ENCODE measurements around the gene ITIH2. TPM values are rescaled to one million over a fixed set of nuclear protein-coding genes. Genes with fewer than 3 reads are reported as not detected.
A peak's percentile ranks its signal among the peaks of the same experiment; 100 is the strongest.
"Not testable (repeated sequence)": the region's sequence is repeated elsewhere in the genome, so short reads cannot be mapped to it uniquely, and the experiment has no call there.

Gene ITIH2
- total RNA-seq, 1 experiment from 2014 or later = not detected

DNA sequence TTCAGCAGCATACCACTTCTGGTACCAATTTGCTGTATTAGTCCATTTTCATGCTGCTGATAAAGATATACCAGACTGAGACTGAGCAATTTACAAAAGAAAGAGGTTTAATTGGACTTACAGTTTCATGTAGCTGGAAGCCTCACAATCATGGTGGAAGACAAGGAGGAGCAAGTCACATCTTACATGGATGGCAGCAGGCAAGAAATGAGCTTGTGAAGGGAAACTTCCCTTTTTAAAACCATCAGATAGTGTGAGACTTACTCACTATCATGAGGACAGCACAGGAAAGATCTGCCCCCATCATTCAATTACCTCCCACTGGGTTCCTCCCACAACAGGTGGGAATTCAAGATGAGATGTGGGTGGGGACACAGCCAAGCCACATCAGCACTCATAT is 9.9 kb upstream of the ITIH2 start:
- DNase-seq (ENCODE audit: low read depth) = not testable (repeated sequence)

DNA sequence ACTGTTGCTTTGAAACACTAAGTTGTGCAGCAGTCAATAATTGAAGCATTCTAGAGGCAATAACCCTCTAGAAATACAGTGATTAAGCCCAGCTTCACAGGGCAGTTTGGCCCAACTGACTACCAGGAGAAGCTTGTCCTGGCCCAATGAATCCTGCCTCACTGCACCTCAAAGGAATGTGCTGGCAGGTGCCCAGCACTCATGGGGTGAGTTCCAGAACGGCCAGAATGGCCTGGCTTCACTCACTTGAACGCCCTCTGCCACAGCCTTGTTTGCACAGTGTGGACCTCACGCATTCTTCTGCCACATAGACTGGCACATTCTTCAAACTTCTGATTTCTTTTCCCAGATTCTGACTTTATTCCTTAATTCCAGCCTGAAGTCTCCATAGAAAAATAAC is 6.6 kb upstream of the ITIH2 start:
- DNase-seq (ENCODE audit: low read depth) = peak; percentile 52

DNA sequence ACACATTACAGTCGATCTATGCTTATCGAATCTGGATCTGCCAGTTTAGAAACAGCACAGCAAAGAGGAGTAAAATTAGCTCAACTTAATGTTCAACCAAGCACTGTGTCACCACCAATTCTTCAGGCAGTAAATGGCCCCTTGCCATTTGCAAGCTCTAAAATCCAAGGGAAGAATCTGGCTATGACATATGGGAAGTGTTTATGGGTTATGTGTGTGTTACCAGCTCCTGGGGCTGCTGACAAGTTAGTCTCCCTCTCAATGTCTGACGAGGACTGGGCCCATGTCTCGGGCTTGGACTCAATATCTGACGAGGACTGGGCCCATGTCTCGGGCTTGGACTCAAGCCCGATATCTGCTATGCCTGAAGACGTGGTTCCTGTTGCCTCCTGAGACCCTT is 5.7 kb upstream of the ITIH2 start:
- no peak for DNase-seq (ENCODE audit: low read depth)

DNA sequence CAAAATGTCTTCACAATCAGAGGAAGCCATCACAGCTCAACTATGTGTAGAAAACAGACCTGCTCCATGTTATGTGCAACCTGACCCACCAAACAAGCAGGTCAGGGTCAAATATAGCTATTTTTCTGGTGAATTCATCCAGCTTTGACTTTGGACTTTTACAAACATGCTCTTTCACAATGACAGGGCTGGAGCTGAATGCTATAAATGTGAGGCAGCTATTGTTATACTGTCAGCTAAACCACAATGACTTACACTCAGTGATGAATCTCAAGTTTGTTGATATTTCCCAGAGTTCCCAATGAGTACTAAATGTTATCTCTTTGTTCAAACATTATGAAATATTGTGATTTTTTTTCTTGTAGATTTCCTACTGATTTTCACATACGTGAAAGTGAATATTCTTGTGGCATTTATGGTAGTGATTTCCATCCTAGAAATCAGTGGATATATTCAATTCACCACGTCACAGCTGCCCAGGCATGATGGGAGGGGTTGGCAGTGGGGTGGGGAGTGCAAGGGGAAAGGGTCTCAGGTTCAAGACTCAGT is 2.5 kb upstream of the ITIH2 start:
- peak; percentile 38 for DNase-seq (ENCODE audit: low read depth)

DNA sequence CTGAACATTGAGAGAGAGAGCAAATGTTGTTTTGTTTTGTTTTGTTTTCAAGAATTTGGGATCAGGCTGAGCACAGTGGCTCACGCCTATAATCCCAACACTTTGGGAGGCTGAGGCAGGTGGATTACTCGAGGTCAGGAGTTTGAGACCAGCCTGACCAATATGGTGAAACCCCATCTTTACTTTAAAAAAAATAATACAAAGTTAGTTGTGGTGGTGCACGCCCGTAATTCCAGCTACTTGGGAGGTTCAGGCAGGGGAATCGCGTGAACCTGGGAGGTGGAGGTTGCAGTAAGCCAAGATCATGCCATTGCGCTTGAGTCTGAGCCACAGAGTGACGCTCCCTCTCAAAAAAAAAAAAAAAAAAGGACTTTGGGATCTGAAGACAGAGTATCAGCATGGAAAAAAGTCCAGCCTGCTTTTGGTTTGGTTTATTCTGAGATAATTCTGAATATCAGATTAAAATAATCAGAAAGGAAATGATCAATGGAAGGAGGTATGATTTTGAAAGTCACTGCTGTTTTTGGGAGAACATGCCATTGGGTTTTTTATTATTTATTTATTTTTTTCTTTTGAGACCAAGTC is 1.9 kb upstream of the ITIH2 start:
- DNase-seq (ENCODE audit: low read depth) = no peak

DNA sequence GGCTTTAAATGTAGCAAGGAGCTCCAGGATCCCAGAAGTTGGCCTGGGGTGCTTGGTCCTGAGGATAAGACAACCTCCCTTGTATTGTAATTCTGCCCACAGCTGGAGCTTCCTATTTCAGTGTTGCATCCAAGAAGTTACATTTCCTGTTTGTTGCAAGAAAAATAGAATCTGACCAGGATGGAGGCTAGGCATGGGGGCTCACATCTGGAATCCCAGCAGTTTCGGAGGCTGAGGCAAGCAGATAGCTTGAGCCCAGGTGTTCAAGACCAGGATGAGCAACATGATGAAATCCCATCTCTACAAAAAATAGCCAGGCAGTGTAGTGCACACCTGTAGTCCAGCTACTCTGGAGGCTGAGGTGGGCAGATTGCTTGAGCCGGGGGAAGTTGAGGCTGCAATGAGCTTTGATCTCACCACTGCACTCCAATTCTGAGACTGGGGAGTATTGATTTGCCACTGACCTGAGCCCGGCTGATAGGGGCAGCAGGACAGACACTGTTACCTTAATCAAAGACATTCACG is 766 bp upstream of the ITIH2 start:
- no peak for DNase-seq (ENCODE audit: low read depth)

DNA sequence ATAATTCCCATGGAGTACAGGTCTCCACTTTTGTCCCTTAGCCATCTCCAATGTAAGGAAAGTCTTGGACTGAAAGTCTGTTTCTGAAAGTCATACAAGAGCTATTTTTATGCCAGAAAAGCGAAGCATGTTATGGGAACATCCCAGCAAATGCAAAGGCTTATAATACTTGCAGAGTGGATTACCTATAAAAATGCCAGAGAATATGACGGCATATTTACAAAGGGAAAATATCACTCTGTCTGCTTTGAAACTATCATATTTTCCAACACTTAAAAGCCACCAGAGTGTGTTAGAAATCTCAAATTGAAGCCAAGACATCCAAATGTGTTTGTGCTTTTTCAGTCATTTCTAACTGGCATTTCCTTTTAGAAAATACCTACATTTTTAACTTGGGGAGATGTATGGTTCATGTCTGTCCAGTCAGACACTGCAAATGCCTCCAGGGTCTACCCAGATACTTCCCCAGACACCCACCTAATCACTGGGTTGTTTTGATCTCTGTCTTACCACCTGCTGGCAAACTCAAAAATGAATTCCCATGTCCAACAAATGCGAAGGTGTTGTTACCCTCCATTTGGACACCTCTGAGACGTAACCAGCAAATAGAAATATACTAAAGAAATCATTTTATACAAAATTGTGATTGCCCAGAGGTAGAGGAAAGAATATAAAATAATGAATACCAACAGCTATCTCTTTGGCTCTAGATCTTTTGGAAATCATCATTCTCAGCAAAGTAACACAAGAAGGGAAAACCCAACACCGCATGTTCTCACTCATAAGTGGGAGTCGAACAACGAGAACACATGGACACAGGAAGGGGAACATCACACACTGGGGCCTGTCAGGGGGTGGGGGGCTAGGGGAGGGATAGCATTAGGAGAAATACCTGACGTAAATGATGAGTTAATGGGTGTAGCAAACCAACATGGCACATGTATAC is 1.2 kb downstream of the ITIH2 start:
- no peak for DNase-seq (ENCODE audit: low read depth)

DNA sequence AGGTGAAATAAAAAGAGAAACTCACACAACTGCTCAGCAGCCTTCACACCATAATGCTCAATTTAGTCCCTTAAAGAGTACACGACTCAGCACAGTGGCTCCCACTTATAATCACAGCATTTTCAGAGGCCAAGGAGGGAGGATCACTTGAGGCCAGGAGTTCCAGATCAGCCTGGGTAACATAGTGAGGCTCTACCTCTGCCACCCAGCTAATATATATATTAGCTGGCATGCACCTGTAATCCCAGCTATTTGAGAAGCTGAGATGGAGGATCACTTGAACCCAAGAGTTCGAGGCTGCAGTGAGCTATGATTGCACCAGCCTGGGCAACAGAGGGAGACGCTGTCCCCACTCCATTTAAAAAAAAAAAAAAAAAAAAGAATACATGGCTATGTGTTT is 2.2 kb downstream of the ITIH2 start:
- no peak for DNase-seq (ENCODE audit: low read depth)

DNA sequence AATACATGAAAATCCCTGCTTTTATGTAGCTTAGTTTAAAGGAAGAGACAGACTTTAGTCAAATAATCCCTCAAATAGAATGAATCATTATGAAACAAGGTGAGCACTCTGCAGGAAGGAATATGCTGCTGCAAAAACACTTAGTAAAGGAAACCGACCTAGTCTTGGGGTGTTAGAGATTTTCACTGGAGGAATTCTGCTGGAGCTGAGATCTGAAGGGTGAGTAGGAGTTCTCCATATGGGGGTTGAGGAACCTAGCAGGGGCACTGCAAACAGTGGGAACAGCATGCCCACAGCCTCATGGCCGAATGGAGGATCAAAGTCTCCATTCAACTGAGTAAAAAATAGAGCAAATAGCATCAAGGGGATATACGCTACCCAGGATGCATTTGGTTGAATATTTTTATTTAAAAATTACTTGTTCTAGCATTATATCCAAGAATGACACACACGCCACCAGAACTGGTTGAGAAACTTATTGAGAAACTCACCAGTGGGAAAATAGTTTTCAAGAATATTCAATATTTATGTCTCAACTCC is 3.5 kb downstream of the ITIH2 start:
- no peak for DNase-seq (ENCODE audit: low read depth)

DNA sequence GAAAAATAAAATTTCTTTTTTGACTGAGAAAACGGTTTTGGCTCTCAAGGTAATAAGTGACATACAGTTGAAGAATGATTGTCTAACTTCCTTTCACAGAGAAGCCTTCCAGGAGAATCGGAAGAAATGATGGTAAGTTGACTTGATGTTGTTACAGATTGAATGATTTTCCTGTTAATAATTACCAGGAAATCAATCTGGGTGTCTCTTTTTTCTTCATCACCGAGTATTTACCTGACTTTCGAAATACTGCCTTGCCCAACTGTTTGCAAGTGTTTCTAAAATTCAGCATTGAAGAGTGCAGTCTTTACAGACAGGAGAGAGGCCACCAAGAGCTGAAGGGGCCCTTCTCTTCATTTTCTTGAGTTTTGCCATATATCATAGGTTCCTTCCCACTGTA is 4.0 kb downstream of the ITIH2 start:
- DNase-seq (ENCODE audit: low read depth) = no peak

DNA sequence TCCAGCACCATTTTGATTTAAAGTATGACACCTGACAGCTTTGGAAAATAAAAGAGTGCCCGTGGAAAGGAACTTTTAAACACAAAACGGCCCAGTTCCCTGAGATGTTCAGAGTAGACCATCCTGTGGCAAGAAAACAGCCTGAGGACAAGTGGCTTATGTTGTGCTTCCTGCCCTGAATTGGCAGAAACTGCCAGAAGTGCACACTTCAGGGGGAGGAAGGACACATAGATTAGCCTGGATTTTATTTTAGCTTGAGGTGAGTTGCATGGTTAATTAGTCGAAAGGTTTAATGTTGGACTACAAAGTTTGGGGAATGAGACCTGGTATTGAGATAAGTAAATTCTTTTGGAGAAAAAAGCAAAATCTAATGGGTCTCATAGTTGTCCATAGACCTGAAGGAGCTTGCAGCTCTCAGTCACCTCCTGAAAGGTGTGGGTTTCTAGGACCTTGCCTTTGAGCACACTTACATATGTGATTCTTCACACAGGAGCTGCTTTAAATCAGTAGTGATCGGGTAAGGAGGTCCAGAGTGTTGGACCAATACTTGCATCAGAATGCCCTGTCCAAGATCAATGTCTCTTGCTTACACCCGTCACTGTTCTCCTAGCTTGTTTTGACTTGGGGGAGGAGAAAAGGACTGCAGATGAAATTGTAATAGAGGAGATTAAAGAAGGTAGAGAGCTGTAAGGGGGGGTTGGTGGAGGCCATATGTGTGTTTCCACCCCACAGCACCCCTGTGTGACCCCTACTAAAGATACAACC is 4.9 kb downstream of the ITIH2 start:
- DNase-seq (ENCODE audit: low read depth) = no peak

DNA sequence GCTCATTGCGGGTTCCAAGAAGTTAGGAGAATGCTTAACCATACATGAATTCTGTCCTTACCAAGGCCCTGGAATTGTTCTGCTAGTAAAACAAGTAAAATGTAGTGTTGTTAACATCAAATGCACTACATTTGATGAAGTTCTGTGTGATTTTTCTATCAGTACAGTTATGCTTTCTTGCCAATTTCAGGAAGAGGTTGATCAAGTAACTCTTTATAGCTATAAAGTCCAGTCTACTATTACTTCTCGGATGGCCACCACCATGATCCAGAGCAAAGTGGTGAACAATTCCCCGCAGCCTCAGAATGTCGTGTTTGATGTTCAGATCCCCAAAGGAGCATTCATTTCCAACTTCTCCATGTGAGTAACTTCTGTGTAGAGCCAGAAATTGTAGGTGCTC is 5.7 kb downstream of the ITIH2 start:
- DNase-seq (ENCODE audit: low read depth) = no peak

DNA sequence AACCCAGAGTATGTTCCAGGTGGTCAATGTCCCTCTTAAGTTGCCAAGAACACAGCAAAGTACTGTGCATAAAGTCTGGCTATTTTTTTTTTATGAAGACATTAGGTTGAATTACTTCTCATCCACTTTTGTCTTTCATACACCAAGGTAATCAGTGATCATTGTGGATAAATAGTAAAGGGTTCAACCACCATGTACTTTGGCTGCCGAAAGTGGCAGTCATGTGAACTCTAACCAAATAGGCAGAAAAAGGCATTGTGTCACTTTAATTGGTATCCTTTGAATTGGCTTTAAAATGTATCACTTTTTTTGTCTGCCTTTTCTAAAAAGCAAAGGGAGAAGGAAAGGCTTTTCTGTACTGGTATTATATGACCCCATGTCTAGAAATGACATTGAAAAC is 7.3 kb downstream of the ITIH2 start:
- no peak for DNase-seq (ENCODE audit: low read depth)

DNA sequence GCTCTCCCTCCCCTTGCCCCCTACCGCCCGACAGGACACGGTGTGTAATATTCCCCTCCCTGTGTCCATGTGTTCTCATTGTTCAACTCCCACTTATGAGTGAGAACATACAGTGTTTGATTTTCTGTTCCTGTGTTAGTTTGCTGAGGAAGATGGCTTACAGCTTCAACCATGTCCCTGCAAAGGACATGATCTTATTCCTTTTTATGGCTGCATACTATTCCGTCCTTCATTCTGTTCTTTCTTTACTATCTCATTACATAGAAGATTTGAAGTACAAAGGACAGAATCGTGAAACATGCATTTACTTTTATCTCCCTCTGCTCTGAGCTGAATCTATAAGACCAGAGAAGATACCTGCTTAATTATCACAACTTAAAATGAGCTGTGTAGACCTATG is 8.0 kb downstream of the ITIH2 start:
- not testable (repeated sequence) for DNase-seq (ENCODE audit: low read depth)

DNA sequence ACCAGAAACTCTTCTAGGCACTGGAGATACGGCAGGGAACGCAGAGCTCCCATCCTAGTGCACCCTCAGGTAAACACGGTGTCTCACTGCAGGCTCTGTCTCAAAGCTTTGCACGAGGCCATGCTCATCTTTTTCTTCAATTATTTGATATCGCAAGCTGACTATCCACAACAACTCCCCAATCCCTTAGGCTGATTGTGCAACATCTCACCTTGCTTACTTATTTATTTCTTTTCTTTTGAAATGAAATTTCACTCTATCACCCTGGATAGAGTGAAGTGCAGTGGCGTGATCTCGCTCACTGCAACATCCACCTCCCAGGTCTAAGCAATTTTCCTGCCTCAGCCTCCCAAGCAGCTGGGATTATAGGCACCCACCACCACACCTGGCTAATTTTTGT is 12.4 kb downstream of the ITIH2 start:
- DNase-seq (ENCODE audit: low read depth) = no peak

DNA sequence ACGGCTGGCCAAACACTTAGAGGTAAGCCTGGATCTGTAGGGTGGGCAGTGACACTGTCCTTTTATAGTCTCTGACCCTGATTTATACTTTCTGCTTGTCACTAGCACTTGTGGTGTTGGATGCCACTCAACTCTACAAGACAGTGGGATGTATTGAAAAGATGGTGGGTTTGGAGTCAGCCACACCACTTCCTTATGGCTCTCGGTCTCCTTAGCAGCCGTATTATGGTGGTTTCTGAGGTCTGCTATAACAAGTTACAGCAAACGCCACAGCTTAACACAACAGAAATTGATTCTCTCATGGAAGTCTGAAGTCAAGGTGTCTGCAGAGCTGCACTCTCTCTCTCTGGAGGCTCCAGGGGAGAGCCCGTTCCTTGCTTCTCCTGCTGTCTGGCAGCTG is 14.7 kb downstream of the ITIH2 start:
- DNase-seq (ENCODE audit: low read depth) = no peak

DNA sequence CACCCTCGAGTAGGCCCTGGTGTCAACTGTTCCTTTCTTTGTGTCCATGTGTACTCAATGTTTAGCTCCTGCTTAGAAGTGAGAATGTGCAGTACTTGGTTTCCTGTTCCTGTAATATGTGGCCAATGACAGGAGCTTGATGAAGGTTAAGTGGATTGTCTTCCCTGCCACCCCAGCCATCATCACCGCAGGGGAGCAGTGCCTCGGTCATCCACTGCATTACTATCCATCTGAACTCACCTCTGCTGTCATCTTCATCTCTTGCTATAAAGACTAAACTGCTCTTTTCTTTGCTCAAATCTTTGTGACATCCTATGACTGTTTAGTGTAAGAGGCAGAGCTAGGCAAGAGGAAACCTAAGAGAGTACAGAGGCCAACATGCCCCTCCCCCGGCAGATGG is 15.6 kb downstream of the ITIH2 start:
- no peak for DNase-seq (ENCODE audit: low read depth)

DNA sequence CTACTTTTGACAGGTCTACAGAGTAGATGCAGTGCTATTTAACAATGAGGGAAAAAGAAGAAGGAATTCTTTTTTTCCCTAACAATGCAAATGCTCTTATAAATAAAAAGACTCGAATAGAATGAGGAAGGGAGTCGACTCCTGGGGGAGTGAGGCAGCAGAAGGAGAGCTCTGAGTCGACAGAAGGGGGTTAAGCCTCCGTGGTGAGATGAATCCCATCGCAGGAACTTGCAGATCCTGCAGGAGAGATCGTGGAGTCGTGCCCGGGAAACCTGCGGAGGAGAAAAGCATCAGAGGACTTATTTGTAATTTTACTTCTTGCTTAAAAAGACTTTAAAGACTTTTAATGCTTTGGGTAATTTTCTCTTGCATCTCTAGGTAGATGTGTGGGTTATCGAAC is 17.4 kb downstream of the ITIH2 start:
- DNase-seq (ENCODE audit: low read depth) = no peak

DNA sequence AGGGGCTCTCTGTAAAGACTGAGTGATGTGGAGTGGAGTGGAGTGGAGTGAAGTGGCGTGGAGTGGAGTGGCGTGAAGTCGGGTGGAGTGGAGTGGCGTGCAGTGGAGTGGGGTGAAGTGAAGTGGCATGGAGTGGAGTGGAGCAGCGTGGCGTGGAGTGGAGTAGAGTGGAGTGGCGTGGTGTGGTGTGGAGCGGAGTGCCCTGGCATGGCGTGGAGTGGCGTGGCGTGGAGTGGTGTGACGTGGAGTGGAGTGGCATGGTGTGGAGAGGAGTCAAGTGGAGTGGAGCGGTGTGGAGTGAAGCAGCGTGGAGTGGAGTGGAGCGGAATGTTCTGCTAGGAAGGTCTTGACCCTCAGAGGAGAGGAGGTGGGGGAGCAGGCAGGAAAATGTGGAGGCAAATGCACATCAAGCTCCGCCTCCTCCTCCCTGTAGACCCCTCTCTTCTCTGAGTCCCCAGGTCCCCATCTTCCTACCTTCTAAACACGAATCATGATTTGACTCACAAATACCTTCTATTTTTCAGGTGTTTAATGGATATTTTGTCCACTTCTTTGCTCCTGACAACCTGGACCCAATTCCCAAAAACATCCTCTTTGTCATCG is 19.9 kb downstream of the ITIH2 start:
- DNase-seq (ENCODE audit: low read depth) = no peak

DNA sequence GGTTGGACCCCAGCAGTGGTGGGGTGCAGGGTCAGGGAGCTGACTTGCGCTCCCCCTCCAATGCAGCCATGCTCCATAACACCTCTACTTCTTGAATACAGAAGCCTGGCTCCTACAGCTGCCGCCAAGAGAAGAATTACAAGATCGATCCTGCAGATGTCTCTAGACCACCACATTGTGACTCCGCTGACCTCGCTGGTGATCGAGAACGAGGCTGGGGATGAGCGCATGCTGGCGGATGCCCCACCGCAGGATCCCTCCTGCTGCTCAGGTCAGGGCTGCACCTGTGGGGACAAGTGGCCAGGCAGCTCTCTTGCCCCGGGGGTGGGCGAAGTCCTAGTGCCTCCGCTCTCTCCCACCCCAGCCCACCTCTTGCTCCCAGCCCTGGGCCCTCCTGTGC is 31.7 kb downstream of the ITIH2 start:
- DNase-seq (ENCODE audit: low read depth) = no peak

Data from M059J (cell line).